ENCODE measurements around the gene RPS6KA4. TPM values are rescaled to one million over a fixed set of nuclear protein-coding genes. Genes with fewer than 3 reads are reported as not detected.

RPS6KA4 gene
- total RNA-seq, 2 experiments from 2014 or later: 24.6 to 26.0 TPM

- Mint-ChIP-seq H3K36me3 (ENCODE audit: low read depth) (peaks cover 42% of the 10 kb centered on the region), H3K27ac (no peak overlapping the region), H3K4me3 (peak overlapping the region; percentile 84), H3K4me1 (ENCODE audit: low read depth) (peaks cover 36% of the 10 kb centered on the region), H3K27me3 (no peaks in the 10 kb centered on the region), H3K9me3 (no peaks in the 10 kb centered on the region)
- TF ChIP-seq, protein P1, sequence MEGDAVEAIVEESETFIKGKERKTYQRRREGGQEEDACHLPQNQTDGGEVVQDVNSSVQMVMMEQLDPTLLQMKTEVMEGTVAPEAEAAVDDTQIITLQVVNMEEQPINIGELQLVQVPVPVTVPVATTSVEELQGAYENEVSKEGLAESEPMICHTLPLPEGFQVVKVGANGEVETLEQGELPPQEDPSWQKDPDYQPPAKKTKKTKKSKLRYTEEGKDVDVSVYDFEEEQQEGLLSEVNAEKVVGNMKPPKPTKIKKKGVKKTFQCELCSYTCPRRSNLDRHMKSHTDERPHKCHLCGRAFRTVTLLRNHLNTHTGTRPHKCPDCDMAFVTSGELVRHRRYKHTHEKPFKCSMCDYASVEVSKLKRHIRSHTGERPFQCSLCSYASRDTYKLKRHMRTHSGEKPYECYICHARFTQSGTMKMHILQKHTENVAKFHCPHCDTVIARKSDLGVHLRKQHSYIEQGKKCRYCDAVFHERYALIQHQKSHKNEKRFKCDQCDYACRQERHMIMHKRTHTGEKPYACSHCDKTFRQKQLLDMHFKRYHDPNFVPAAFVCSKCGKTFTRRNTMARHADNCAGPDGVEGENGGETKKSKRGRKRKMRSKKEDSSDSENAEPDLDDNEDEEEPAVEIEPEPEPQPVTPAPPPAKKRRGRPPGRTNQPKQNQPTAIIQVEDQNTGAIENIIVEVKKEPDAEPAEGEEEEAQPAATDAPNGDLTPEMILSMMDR (IDR thresholded peaks at IDR 0.05): peak; percentile 44
- DNase-seq (peak; percentile 94), ATAC-seq (peak; percentile 75)
- POLR2A ChIA-PET: interaction anchor here (0.7 to 4.9 kb wide), 8 partner anchors 8 to 792 kb away, joined by 3 to 19 read pairs (median 3); partner anchors contain the start of gene FERMT3
- intact Hi-C loops (cut with micrococcal nuclease): no loop called here
- CTCF ChIA-PET: interaction anchor here (0.7 to 8.1 kb wide), 9 partner anchors 10 to 341 kb away, joined by 3 to 75 read pairs (median 5); partner anchors contain the start of genes CATSPERZ, PLCB3, PRDX5 and RPS6KA4
Measured at GRCh38 chr11:64341851-64342791, 16.8 kb upstream of the RPS6KA4 start.

- ChIA-PET CTCF (interaction anchor here (0.7 to 8.1 kb wide), 9 partner anchors 11 to 342 kb away, joined by 3 to 75 read pairs (median 5); partner anchors contain the start of genes CATSPERZ, PLCB3, PRDX5 and RPS6KA4), POLR2A (interaction anchor here (0.9 to 4.9 kb wide), 5 partner anchors 7 to 136 kb away, joined by 3 to 19 read pairs (median 3); partner anchors contain the start of genes FERMT3, PRDX5 and TRMT112)
- Mint-ChIP-seq H3K27ac (no peak overlapping the region), H3K36me3 (ENCODE audit: low read depth) (peaks cover 37% of the 10 kb centered on the region), H3K27me3 (no peaks in the 10 kb centered on the region), H3K9me3 (no peaks in the 10 kb centered on the region), H3K4me3 (no peak overlapping the region), H3K4me1 (ENCODE audit: low read depth) (peaks cover 33% of the 10 kb centered on the region)
- no peak for DNase-seq
- TF ChIP-seq, protein P1 (IDR thresholded peaks at IDR 0.05): no peak
- intact Hi-C loops (cut with micrococcal nuclease): no loop called here
- ATAC-seq: no peak
Measured at GRCh38 chr11:64342869-64343745, 15.9 kb upstream of the RPS6KA4 start.

- ATAC-seq (no peak), DNase-seq (peak; percentile 35)
- no peaks in the 10 kb centered on the region for H3K27me3 Mint-ChIP-seq
- no peak overlapping the region for H3K27ac Mint-ChIP-seq
- no peak overlapping the region for H3K4me3 Mint-ChIP-seq
- POLR2A ChIA-PET: interaction anchor here (1.7 to 4.9 kb wide), 3 partner anchors 10 to 26 kb away, joined by 5 to 19 read pairs (median 6); partner anchors contain the start of genes PRDX5 and TRMT112
- no peaks in the 10 kb centered on the region for H3K9me3 Mint-ChIP-seq
- H3K36me3 Mint-ChIP-seq (ENCODE audit: low read depth): peaks cover 34% of the 10 kb centered on the region
- TF ChIP-seq, protein P1 (IDR thresholded peaks at IDR 0.05): peak; percentile 17
- intact Hi-C loops (cut with micrococcal nuclease): no loop called here
- CTCF ChIA-PET: interaction anchor here (2.9 to 8.1 kb wide), 2 partner anchors 12 kb away, joined by 10 to 75 read pairs; partner anchors contain the start of gene RPS6KA4
- peaks cover 29% of the 10 kb centered on the region for H3K4me1 Mint-ChIP-seq (ENCODE audit: low read depth)
Measured at GRCh38 chr11:64343767-64344559, 15.0 kb upstream of the RPS6KA4 start.

- TF ChIP-seq, protein P1 (IDR thresholded peaks at IDR 0.05): no peak
- no peak overlapping the region for H3K27ac Mint-ChIP-seq
- ChIA-PET POLR2A (interaction anchor here (0.6 to 4.9 kb wide), 3 partner anchors 9 to 32 kb away, joined by 3 to 19 read pairs (median 6); no protein-coding TSS in a partner anchor), CTCF (interaction anchor here (8.1 kb wide), 1 partner anchor 12 kb away, joined by 75 read pairs; the partner anchor contains the start of gene RPS6KA4)
- H3K36me3 Mint-ChIP-seq (ENCODE audit: low read depth): peaks cover 29% of the 10 kb centered on the region
- intact Hi-C loops (cut with micrococcal nuclease): no loop called here
- ATAC-seq (no peak), DNase-seq (no peak)
- peaks cover 20% of the 10 kb centered on the region for H3K4me1 Mint-ChIP-seq (ENCODE audit: low read depth)
- no peaks in the 10 kb centered on the region for H3K9me3 Mint-ChIP-seq
- H3K4me3 Mint-ChIP-seq: no peak overlapping the region
- no peaks in the 10 kb centered on the region for H3K27me3 Mint-ChIP-seq
Measured at GRCh38 chr11:64344787-64345186, 14.2 kb upstream of the RPS6KA4 start.

Measured in activated CD8-positive, alpha-beta T cell treated with anti-CD3 and anti-CD28 coated beads for 36 hours (primary cell).